Activated naive CD8-positive, alpha-beta T cell (primary cell): ENCODE results near the gene KLHL30.
"Not testable (repeated sequence)": the region's sequence is repeated elsewhere in the genome, so short reads cannot be mapped to it uniquely, and the experiment has no call there.

Source experiments
- H3K27ac Mint-ChIP-seq: one replicate; pipeline ENCODE4 v1.8.0; 2021; ENCODE audit warnings: mixed read lengths
- H3K27me3 Mint-ChIP-seq: one replicate; pipeline ENCODE4 v1.8.0; 2021; ENCODE audit warnings: mixed read lengths
- H3K36me3 Mint-ChIP-seq: one replicate; pipeline ENCODE4 v1.8.0; 2021; ENCODE audit warnings: mixed read lengths
- H3K4me1 Mint-ChIP-seq: one replicate; pipeline ENCODE4 v1.8.0; 2021; ENCODE audit warnings: low read depth, mixed read lengths
- H3K4me3 Mint-ChIP-seq: one replicate; pipeline ENCODE4 v1.8.0; 2021; ENCODE audit warnings: mild to moderate bottlenecking, mixed read lengths
- H3K9me3 Mint-ChIP-seq: one replicate; pipeline ENCODE4 v1.8.0; 2021; ENCODE audit warnings: low read depth, mixed read lengths

KLHL30 gene

DNA sequence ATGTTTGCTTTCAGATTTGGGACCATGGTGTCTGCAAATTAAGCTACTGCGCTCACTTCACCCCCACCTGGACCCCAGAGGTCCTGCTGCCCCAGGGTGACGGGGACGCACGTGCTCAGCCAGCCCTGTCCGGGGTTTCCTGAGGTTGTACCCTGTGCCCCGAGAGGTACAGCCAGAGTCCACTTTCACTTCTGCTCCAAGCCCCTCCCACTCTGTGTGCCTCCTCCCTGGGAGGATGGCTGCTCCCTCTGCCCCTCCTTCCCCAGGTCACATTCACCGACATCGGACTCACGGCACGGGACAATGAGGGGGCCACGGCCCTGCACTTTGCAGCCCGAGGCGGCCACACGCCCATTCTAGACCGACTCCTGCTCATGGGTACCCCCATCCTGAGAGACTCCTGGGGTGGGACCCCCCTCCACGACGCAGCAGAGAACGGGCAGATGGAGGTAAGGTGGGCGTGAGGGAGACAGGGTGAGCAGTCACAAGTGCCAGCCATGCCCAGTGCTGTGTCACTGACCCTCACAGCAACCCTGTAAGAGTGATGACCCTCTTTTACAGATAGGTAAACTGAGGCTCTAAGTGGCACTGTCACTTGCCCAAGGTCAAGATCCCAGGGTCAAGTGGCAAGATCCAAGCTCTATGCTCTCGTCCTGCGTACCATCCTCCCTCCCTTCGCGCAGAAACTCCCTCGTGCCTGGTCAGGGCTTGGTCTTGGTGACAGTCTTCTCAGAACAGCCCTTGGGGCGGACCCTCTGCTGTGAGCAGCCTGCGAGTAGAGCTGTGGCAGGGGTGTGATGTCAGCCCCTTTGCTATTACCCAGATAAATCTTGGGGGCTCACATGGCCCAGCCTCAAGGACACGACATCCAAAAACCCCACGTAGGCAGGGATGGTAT lies 30.7 kb upstream of the KLHL30 start:
- no peaks in the 10 kb centered on the region for H3K36me3 Mint-ChIP-seq
- H3K4me3 Mint-ChIP-seq, result no peak overlapping the region
- no peaks in the 10 kb centered on the region for H3K9me3 Mint-ChIP-seq
- H3K27ac Mint-ChIP-seq, result no peak overlapping the region
- H3K27me3 Mint-ChIP-seq, result no peaks in the 10 kb centered on the region
- H3K4me1 Mint-ChIP-seq, result peaks cover 4% of the 10 kb centered on the region

- Mint-ChIP-seq H3K4me3 (no peak overlapping the region), H3K9me3 (no peaks in the 10 kb centered on the region), H3K27me3 (no peaks in the 10 kb centered on the region), H3K4me1 (peaks cover 4% of the 10 kb centered on the region), H3K36me3 (no peaks in the 10 kb centered on the region), H3K27ac (no peak overlapping the region)
These were observed 29.9 kb upstream of the KLHL30 start for GRCh38 chr2:238108423-238109183.

DNA sequence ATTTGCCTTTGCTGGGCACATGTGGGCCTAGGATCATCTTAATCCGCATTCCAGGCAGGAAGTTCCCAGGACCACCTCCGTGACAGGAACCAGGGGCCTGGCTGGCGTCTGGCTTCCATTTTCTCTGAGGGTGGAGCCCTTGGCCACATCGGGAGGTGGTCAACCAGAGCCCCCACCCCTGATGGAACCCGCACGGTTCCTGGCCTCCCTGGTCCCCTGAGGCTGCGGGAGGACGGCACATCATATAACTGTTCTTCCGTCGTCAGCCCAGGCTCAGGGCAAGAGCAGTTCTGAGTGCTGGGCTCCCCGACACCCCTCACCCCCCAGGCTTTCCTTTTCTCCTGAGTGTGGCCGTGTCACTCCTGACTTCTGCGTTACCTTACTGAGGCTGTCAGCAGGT lies 24.9 kb upstream of the KLHL30 start:
- Mint-ChIP-seq H3K9me3 (no peaks in the 10 kb centered on the region), H3K36me3 (no peaks in the 10 kb centered on the region), H3K27me3 (no peaks in the 10 kb centered on the region), H3K27ac (no peak overlapping the region), H3K4me1 (peaks cover 4% of the 10 kb centered on the region), H3K4me3 (no peak overlapping the region)

GRCh38 chr2:238114331-238114841 lies 24.1 kb upstream of the KLHL30 start:
- no peaks in the 10 kb centered on the region for H3K36me3 Mint-ChIP-seq
- no peak overlapping the region for H3K4me3 Mint-ChIP-seq
- H3K27me3 Mint-ChIP-seq, result no peaks in the 10 kb centered on the region
- H3K27ac Mint-ChIP-seq, result no peak overlapping the region
- H3K9me3 Mint-ChIP-seq, result no peaks in the 10 kb centered on the region
- peaks cover 2% of the 10 kb centered on the region for H3K4me1 Mint-ChIP-seq

DNA sequence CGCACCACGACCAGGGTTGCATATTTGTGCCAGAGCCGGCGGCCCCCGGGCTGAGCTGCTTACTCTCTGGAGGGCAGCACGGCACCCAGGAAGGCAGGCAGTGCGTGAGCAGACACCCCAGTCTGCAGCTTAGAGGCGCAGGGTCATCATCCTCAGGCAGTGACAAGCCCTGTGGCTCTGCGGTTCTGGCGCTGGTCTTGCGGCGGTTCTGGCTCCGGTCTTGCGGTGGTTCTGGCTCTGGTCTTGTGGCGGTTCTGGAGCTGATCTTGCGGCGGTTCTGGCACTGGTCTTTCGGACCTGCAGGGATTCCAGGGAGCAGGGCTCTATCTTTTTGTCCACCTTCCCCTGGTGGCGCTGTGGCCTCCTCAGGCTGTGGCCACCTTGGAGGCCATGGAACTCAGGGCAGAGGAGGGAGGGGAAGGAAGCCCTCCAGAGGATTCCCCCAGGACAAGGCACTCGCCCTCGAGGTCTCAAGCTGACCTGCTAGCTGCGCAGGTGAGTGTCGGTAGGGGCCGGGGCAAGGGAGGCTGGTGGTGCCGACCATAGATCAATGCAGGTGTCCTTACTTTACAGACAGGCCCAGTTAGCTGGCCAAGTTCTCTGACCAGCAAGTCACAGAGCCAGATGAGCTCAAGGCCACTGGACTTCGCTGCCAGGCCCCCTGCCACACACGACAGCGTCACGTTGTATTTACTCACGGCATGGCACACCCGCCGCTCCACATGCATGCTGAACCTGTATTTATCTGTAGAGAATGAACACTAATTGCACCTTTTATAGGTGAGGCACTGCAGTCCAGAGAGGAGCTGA lies 23.4 kb upstream of the KLHL30 start:
- H3K4me3 Mint-ChIP-seq, result no peak overlapping the region
- no peaks in the 10 kb centered on the region for H3K27me3 Mint-ChIP-seq
- no peak overlapping the region for H3K27ac Mint-ChIP-seq
- no peaks in the 10 kb centered on the region for H3K4me1 Mint-ChIP-seq
- no peaks in the 10 kb centered on the region for H3K9me3 Mint-ChIP-seq
- H3K36me3 Mint-ChIP-seq, result no peaks in the 10 kb centered on the region

GRCh38 chr2:238115709-238116108 lies 22.8 kb upstream of the KLHL30 start:
- not testable (repeated sequence) for H3K4me3 Mint-ChIP-seq, H3K27ac Mint-ChIP-seq

DNA sequence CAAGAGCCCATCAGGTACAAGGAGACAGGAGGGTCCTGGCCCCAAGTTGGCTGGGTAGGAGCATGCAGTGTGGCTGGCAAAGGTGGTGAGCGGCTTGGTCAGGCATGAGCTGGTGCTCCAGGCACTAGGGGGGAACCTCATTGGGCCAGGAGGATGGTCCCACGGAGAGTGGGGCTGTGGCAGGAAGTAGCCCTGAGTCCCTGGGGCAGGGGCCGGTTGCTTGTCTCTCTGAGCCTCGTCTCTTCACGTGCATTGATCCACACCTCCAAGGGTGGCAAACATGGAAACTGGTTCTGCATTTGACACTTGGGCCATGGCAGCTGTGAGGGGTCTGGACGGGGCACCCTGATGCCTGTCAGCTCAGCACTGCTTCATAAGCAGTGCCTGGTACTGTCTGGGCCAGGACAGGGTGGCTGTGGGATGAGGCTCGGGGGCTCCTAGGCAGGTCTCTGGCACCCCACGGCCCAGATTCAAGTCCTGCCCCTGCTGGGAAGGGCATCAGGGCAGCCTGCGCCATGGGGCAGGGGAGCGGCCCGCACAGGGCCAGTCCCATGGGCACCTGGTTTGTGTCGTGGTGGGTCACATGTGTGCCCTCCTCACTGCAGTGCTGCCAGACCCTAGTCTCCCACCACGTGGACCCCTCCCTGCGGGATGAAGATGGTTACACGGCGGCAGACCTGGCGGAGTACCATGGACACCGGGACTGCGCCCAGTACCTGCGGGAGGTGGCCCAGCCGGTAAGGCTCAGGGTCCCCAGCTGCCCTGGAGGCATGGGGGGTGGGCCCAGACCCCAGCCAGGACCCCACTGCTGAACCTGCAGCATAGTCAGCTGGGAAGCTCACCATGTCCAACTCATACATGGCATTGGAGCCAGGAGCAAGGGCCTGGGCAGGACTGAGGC lies 21.9 kb upstream of the KLHL30 start:
- Mint-ChIP-seq H3K4me3 (no peak overlapping the region), H3K36me3 (no peaks in the 10 kb centered on the region), H3K27me3 (no peaks in the 10 kb centered on the region), H3K27ac (no peak overlapping the region), H3K9me3 (no peaks in the 10 kb centered on the region), H3K4me1 (no peaks in the 10 kb centered on the region)

More at GRCh38 chr2:238115709-238116108, 22.8 kb upstream of the KLHL30 start:
- H3K9me3 Mint-ChIP-seq, H3K36me3 Mint-ChIP-seq, H3K27me3 Mint-ChIP-seq, H3K4me1 Mint-ChIP-seq: not testable (repeated sequence)

- H3K27ac Mint-ChIP-seq, result no peak overlapping the region
- H3K27me3 Mint-ChIP-seq, result no peaks in the 10 kb centered on the region
- H3K4me3 Mint-ChIP-seq, result no peak overlapping the region
- H3K4me1 Mint-ChIP-seq, result no peaks in the 10 kb centered on the region
- no peaks in the 10 kb centered on the region for H3K9me3 Mint-ChIP-seq
- H3K36me3 Mint-ChIP-seq, result no peaks in the 10 kb centered on the region
These were observed 21.0 kb upstream of the KLHL30 start for GRCh38 chr2:238117199-238118154.

DNA sequence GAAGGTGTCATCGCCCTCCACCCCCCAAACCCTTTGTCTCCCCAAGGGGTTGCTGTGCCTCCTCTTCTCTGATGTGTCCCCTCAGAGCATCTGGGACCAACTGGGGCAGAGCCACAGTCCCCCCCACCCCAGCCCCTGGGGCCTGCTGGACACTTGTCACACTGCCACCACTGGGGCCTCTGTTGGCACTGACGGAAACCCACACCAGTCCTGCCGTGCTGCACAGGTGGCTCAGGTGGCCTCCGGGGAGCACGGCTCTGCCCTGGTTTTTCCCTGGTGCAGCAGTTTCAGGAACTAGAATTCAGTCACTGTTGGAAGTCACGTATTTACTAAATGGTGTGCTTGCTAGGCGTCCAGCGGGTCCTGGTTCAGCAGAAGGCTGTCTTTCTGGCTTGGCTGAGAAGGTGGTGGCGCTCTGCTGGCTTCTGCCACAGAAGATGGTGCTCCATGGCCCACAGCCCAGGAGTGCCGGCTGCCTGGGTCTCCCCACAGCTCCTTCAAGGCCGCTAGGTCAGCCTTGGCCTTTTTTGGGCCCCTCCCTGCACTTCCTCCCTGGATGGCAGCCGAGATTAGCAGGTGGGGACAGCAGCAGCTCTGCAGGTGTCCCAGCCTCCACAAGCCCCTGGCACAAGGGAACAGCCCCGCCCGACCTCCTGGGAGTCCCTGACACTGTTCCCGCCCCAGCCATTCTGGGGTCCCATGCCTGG lies 18.6 kb upstream of the KLHL30 start:
- no peak overlapping the region for H3K4me3 Mint-ChIP-seq
- H3K4me1 Mint-ChIP-seq, result no peaks in the 10 kb centered on the region
- no peaks in the 10 kb centered on the region for H3K27me3 Mint-ChIP-seq
- H3K9me3 Mint-ChIP-seq, result no peaks in the 10 kb centered on the region
- H3K27ac Mint-ChIP-seq, result no peak overlapping the region
- no peaks in the 10 kb centered on the region for H3K36me3 Mint-ChIP-seq

DNA sequence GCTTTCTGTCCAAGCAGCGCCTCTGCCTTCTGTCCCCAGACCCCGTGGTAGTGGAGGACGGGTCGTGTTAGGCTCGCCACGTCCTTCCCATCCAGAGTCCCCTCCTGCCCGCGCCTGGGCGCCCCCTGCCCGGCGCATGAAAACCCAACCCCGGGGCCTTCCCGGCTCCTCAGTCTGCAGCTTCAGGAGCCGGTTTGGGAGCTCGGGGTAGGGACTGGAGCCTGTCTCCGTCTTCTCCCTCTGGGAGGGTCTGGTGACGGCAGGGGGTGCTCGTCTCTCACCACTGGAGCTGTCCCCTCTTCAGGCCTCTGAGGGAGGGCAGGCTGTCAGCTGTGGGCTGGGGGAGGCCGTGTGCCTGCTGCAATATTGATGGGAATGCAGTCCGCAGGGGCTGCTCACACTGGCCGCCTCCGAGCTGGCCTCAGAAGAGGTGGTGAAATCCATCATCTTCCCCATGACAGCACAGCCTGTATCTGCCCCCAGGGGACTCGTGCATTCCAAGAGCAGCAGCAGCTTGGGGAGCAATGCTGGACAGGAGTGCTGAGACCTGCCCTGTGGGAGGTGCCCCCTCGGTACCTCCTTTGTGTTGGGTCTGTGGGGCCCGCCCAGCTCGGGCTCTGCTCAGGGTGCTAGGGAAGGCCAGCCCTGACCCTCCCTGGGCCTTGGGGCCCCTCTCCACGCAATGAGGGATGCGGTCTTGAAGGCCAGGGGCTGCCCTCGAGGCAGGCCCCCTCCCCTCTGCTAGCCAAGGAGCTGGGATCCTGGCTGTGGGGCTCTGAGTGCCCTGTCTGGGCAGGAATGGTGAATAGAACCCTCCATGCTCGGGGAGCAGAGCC lies 17.8 kb upstream of the KLHL30 start:
- Mint-ChIP-seq H3K9me3 (no peaks in the 10 kb centered on the region), H3K27ac (no peak overlapping the region), H3K27me3 (no peaks in the 10 kb centered on the region), H3K4me1 (no peaks in the 10 kb centered on the region), H3K36me3 (no peaks in the 10 kb centered on the region), H3K4me3 (no peak overlapping the region)

DNA sequence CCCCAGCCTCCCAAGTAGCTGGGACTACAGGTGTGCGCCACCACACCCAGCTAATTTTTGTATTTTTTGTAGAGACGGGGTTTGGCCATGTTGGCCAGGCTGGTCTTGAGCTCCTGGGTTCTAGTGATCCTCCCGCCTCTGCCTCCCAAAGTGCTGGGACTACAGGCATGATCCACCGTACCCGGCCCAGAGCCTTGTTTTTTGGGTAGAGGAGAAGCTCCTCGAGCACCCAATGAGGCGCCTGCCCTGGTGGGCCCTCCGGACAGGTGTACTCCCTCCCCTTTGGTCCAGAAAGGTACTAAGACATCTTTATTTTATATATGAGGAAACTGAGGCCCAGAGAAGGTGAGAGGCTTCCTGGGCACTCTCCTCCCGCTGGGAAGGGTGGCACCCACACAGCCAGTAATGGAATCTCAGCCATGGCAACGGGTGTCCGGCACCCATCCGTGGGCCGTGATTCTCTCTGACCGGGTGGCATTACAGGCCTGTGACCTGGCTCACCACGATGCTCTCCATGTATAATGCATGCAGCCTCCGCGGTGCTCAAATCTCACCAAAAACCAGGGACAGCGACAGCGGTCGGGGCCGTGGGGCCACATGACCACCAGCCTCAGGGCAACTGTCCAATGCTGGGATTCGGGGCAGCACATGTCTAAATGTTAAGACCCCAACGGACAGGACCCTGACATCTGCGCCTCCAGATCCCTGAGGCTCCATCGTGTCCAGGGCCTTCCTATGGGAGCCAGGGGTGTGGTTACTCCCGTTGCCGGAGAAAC lies 16.8 kb upstream of the KLHL30 start:
- Mint-ChIP-seq H3K27ac (no peak overlapping the region), H3K36me3 (no peaks in the 10 kb centered on the region), H3K4me1 (no peaks in the 10 kb centered on the region), H3K27me3 (no peaks in the 10 kb centered on the region), H3K4me3 (no peak overlapping the region), H3K9me3 (no peaks in the 10 kb centered on the region)
